ENCODE data around the gene ST3GAL4.
A peak's percentile ranks its signal among the peaks of the same experiment; 100 is the strongest.
"Not testable (repeated sequence)": the region's sequence is repeated elsewhere in the genome, so short reads cannot be mapped to it uniquely, and the experiment has no call there.

ST3GAL4 gene

GRCh38 chr11:126366064-126366822, 10.8 kb downstream of the ST3GAL4 start:
- no peak for DNase-seq

- not testable (repeated sequence) for DNase-seq
Observed at GRCh38 chr11:126366823-126367654, 11.6 kb downstream of the ST3GAL4 start.

- not testable (repeated sequence) for DNase-seq
Observed at GRCh38 chr11:126367806-126368205, 12.3 kb downstream of the ST3GAL4 start.

- DNase-seq: peak in 1 of 2 experiments; percentile 32
Observed at GRCh38 chr11:126368336-126369119, 13.0 kb downstream of the ST3GAL4 start.

- DNase-seq: no peak
Observed at GRCh38 chr11:126370016-126370415, 14.5 kb downstream of the ST3GAL4 start.

GRCh38 chr11:126371595-126371994, 16.1 kb downstream of the ST3GAL4 start:
- no peak for DNase-seq

- not testable (repeated sequence) for DNase-seq
Observed at GRCh38 chr11:126373389-126374066, 18.0 kb downstream of the ST3GAL4 start.

GRCh38 chr11:126374562-126375300, 19.2 kb downstream of the ST3GAL4 start:
- DNase-seq: not testable (repeated sequence)

GRCh38 chr11:126375726-126376125, 20.2 kb downstream of the ST3GAL4 start:
- no peak for DNase-seq

GRCh38 chr11:126378763-126379162, 23.3 kb downstream of the ST3GAL4 start:
- no peak for DNase-seq

GRCh38 chr11:126380909-126381308, 25.4 kb downstream of the ST3GAL4 start:
- DNase-seq: no peak

GRCh38 chr11:126381960-126382359, 26.5 kb downstream of the ST3GAL4 start:
- DNase-seq: not testable (repeated sequence)

- DNase-seq: not testable (repeated sequence)
Observed at GRCh38 chr11:126382641-126383040, 27.2 kb downstream of the ST3GAL4 start.

- no peak for DNase-seq
Observed at GRCh38 chr11:126383339-126384335, 28.2 kb downstream of the ST3GAL4 start.

GRCh38 chr11:126384449-126385070, 29.1 kb downstream of the ST3GAL4 start:
- DNase-seq: no peak

- DNase-seq: no peak
Observed at GRCh38 chr11:126385991-126386728, 30.7 kb downstream of the ST3GAL4 start.

- DNase-seq: peak; percentile 74 to 85
Observed at GRCh38 chr11:126386729-126387071, 31.2 kb downstream of the ST3GAL4 start.

- no peak for DNase-seq
Observed at GRCh38 chr11:126387857-126388256, 32.4 kb downstream of the ST3GAL4 start.

- DNase-seq: no peak
Observed at GRCh38 chr11:126390272-126390867, 34.9 kb downstream of the ST3GAL4 start.

Data from Kasumi-1 (cell line).